ENCODE results near the gene ZSCAN10. TPM values are rescaled to one million over a fixed set of nuclear protein-coding genes. Genes with fewer than 3 reads are reported as not detected.

Gene ZSCAN10
- total and polyA plus RNA-seq, 2 experiments from 2014 or later = 217 to 519 TPM

DNA sequence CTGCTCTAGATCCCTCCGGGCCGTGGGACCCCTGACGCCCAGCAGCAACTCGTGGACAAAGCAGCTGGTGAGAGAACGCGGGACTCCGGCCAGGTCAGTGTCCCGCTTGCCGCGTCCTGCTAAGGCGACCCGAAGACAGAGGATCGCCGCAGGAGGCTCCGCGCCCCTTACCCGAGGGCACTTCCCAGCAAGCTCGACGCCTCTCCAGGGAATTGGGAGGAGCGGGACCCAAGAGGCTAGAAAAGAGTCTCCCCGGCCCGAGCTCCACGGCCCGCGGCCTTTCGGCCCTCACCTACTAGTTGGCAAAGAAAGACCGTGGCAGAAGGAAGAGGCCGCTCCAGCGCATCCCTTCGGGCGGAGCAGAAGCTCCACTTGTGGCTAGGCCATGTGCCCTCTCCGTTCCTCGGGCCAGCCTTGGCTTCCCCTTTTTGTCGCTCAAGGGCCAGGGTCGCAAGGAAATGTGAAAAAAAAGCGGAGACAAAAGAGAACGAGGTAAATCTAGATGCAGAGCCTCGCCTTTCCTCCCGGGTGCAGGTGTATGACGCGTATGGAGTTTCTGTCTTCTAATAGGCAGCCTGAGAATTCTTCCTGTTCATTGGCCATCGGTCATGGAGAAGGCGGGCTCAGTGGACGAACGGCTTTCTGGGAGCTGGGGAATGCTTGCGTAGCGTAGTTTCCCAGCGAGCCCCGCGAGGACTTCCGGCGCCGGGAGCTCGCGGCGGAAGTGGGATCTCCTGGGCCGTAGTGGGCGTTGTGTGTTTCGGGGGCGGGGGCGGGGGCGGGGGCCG lies 35.4 kb upstream of the ZSCAN10 start, which contains the start of gene ZNF213:
Gene ZNF213 (plus strand): TSS at position 692 of the 788 bp plus-strand sequence. CDS start 2,252 bp downstream, outside the sequence.
- TF ChIP-seq, protein P1, sequence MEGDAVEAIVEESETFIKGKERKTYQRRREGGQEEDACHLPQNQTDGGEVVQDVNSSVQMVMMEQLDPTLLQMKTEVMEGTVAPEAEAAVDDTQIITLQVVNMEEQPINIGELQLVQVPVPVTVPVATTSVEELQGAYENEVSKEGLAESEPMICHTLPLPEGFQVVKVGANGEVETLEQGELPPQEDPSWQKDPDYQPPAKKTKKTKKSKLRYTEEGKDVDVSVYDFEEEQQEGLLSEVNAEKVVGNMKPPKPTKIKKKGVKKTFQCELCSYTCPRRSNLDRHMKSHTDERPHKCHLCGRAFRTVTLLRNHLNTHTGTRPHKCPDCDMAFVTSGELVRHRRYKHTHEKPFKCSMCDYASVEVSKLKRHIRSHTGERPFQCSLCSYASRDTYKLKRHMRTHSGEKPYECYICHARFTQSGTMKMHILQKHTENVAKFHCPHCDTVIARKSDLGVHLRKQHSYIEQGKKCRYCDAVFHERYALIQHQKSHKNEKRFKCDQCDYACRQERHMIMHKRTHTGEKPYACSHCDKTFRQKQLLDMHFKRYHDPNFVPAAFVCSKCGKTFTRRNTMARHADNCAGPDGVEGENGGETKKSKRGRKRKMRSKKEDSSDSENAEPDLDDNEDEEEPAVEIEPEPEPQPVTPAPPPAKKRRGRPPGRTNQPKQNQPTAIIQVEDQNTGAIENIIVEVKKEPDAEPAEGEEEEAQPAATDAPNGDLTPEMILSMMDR (conservative IDR thresholded peaks at IDR 0.05; ENCODE audit: low read depth in 2 of 2) = no peak
- TF ChIP-seq CREB1 (CRISPR knock-in tag; IDR thresholded peaks at IDR 0.05; ENCODE audit: low read depth) (peak; percentile 94), JUNB (IDR thresholded peaks at IDR 0.05; ENCODE audit: unreplicated experiment) (no peak), ZNF331 (CRISPR knock-in tag; IDR thresholded peaks at IDR 0.05; ENCODE audit: low read depth) (no peak), STAT1 (IDR thresholded peaks at IDR 0.05; ENCODE audit: unreplicated experiment) (no peak), EZH2 (IDR thresholded peaks at IDR 0.05; ENCODE audit: low read depth, unreplicated experiment) (no peak), ZNF114 (CRISPR knock-in tag; IDR thresholded peaks at IDR 0.05) (no peak), POLR2AphosphoS5 (IDR thresholded peaks at IDR 0.05; ENCODE audit: low read depth) (peak; percentile 77)
- TF ChIP-seq, protein P2, sequence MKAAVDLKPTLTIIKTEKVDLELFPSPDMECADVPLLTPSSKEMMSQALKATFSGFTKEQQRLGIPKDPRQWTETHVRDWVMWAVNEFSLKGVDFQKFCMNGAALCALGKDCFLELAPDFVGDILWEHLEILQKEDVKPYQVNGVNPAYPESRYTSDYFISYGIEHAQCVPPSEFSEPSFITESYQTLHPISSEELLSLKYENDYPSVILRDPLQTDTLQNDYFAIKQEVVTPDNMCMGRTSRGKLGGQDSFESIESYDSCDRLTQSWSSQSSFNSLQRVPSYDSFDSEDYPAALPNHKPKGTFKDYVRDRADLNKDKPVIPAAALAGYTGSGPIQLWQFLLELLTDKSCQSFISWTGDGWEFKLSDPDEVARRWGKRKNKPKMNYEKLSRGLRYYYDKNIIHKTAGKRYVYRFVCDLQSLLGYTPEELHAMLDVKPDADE (IDR thresholded peaks at IDR 0.05) = peak; percentile 84
- TF ChIP-seq, protein P3, sequence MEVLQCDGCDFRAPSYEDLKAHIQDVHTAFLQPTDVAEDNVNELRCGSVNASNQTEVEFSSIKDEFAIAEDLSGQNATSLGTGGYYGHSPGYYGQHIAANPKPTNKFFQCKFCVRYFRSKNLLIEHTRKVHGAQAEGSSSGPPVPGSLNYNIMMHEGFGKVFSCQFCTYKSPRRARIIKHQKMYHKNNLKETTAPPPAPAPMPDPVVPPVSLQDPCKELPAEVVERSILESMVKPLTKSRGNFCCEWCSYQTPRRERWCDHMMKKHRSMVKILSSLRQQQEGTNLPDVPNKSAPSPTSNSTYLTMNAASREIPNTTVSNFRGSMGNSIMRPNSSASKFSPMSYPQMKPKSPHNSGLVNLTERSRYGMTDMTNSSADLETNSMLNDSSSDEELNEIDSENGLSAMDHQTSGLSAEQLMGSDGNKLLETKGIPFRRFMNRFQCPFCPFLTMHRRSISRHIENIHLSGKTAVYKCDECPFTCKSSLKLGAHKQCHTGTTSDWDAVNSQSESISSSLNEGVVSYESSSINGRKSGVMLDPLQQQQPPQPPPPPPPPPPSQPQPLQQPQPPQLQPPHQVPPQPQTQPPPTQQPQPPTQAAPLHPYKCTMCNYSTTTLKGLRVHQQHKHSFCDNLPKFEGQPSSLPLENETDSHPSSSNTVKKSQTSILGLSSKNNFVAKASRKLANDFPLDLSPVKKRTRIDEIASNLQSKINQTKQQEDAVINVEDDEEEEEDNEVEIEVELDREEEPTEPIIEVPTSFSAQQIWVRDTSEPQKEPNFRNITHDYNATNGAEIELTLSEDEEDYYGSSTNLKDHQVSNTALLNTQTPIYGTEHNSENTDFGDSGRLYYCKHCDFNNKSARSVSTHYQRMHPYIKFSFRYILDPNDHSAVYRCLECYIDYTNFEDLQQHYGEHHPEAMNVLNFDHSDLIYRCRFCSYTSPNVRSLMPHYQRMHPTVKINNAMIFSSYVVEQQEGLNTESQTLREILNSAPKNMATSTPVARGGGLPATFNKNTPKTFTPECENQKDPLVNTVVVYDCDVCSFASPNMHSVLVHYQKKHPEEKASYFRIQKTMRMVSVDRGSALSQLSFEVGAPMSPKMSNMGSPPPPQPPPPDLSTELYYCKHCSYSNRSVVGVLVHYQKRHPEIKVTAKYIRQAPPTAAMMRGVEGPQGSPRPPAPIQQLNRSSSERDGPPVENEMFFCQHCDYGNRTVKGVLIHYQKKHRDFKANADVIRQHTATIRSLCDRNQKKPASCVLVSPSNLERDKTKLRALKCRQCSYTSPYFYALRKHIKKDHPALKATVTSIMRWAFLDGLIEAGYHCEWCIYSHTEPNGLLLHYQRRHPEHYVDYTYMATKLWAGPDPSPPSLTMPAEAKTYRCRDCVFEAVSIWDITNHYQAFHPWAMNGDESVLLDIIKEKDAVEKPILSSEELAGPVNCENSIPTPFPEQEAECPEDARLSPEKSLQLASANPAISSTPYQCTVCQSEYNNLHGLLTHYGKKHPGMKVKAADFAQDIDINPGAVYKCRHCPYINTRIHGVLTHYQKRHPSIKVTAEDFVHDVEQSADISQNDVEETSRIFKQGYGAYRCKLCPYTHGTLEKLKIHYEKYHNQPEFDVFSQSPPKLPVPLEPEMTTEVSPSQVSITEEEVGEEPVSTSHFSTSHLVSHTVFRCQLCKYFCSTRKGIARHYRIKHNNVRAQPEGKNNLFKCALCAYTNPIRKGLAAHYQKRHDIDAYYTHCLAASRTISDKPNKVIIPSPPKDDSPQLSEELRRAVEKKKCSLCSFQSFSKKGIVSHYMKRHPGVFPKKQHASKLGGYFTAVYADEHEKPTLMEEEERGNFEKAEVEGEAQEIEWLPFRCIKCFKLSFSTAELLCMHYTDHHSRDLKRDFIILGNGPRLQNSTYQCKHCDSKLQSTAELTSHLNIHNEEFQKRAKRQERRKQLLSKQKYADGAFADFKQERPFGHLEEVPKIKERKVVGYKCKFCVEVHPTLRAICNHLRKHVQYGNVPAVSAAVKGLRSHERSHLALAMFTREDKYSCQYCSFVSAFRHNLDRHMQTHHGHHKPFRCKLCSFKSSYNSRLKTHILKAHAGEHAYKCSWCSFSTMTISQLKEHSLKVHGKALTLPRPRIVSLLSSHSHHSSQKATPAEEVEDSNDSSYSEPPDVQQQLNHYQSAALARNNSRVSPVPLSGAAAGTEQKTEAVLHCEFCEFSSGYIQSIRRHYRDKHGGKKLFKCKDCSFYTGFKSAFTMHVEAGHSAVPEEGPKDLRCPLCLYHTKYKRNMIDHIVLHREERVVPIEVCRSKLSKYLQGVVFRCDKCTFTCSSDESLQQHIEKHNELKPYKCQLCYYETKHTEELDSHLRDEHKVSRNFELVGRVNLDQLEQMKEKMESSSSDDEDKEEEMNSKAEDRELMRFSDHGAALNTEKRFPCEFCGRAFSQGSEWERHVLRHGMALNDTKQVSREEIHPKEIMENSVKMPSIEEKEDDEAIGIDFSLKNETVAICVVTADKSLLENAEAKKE (CRISPR knock-in tag; IDR thresholded peaks at IDR 0.05) = no peak
- Histone ChIP-seq H4K20me1 (replicated peaks; ENCODE audit: insufficient read depth) (peaks cover 6% of the 10 kb centered on the region), H3K4me2 (peak within 1 kb of the TSS; percentile 100), H3K79me2 (replicated peaks; ENCODE audit: insufficient read depth) (peaks cover 28% of the 10 kb centered on the region), H3K4me3 (peak within 1 kb of the TSS; percentile 98), H3K9me2 (ENCODE audit: insufficient read depth) (no peaks in the 10 kb centered on the region), H3K27me3 (ENCODE audit: insufficient read depth) (no peaks in the 10 kb centered on the region), H3F3A (replicated peaks; ENCODE audit: low read depth) (peaks cover 35% of the 10 kb centered on the region), H3K36me3 (ENCODE audit: insufficient read depth) (no peaks in the 10 kb centered on the region; the same call in 1 of the 2 replicates), H3K4me1 (ENCODE audit: insufficient read depth) (peaks cover 18% of the 10 kb centered on the region), H2AFZ (peak within 1 kb of the TSS; percentile 99), H3K27ac (ENCODE audit: low read depth) (peak within 1 kb of the TSS; percentile 98)
- Mint-ChIP-seq H3K27me3 (ENCODE audit: insufficient read depth, low read depth, poor library complexity) (peaks cover 8% of the 10 kb centered on the region), H3K36me3 (ENCODE audit: low read depth) (peaks cover 23% of the 10 kb centered on the region; the same call in 2 of the 3 replicates), H3K4me1 (peaks cover 12% of the 10 kb centered on the region), H3K9me3 (no peaks in the 10 kb centered on the region; the same call in 2 of the 3 replicates), H3K27ac (peak within 1 kb of the TSS; percentile 99), H3K4me3 (peak within 1 kb of the TSS; percentile 99)
- ATAC-seq (peak; percentile 92), DNase-seq (ENCODE audit: low spot score) (peak; percentile 100)

All from GM23338 (cell line).